GM23248 (cell line): Measurements from ENCODE around the gene C4orf36. TPM values are rescaled to one million over a fixed set of nuclear protein-coding genes. Genes with fewer than 3 reads are reported as not detected.

Source experiments
- DNase-seq: peaks from one replicate; pipeline ENCODE4 v3.0.0-alpha.2; 2015
- H2AFZ ChIP-seq: fragments of 200-600 bp; sonication (generic); 2 replicates; pipeline ENCODE4 v1.6.1; 2016; ENCODE audit warnings: antibody characterized with exemption
- H3F3A ChIP-seq: fragments of 200-600 bp; sonication (generic); 2 replicates; pipeline ENCODE4 v1.6.1; 2016; ENCODE audit warnings: mild to moderate bottlenecking, antibody characterized with exemption, mixed run types; ENCODE audit not compliant: insufficient read depth
- H3K27ac ChIP-seq: fragments of 200-600 bp; sonication (generic); 2 replicates; pipeline ENCODE4 v1.5.1; 2016; ENCODE audit warnings: mild to moderate bottlenecking
- H3K27me3 ChIP-seq: fragments of 200-600 bp; sonication (generic); replicated peaks from 2 replicates; pipeline ENCODE4 v1.6.1; 2016; ENCODE audit warnings: mild to moderate bottlenecking; ENCODE audit not compliant: insufficient read depth
- H3K36me3 ChIP-seq: fragments of 200-600 bp; sonication (generic); 2 replicates; pipeline ENCODE4 v1.6.1; 2016; ENCODE audit warnings: low read depth, mild to moderate bottlenecking
- H3K4me1 ChIP-seq: fragments of 200-600 bp; sonication (generic); 2 replicates; pipeline ENCODE4 v1.6.1; 2016; ENCODE audit warnings: mild to moderate bottlenecking; ENCODE audit not compliant: insufficient read depth
- H3K4me2 ChIP-seq: fragments of 200-600 bp; sonication (generic); one replicate; pipeline ENCODE4 v1.6.1; 2016; ENCODE audit warnings: mild to moderate bottlenecking; ENCODE audit not compliant: unreplicated experiment
- H3K4me3 ChIP-seq: fragments of 200-600 bp; sonication (generic); 2 replicates; pipeline ENCODE4 v1.5.1; 2016; ENCODE audit warnings: mild to moderate bottlenecking
- H3K79me2 ChIP-seq: fragments of 200-600 bp; sonication (generic); 2 replicates; pipeline ENCODE4 v1.6.1; 2016; ENCODE audit warnings: mild to moderate bottlenecking; ENCODE audit not compliant: insufficient read depth
- H3K9ac ChIP-seq: fragments of 200-600 bp; sonication (generic); 2 replicates; pipeline ENCODE4 v1.6.1; 2016; ENCODE audit warnings: mild to moderate bottlenecking
- H3K9me2 ChIP-seq: fragments of 200-600 bp; sonication (generic); 2 replicates; pipeline ENCODE4 v1.6.1; 2016; ENCODE audit warnings: mixed run types, mild to moderate bottlenecking, moderate library complexity; ENCODE audit not compliant: insufficient read depth
- H3K9me3 ChIP-seq: fragments of 200-600 bp; sonication (generic); one replicate; pipeline ENCODE4 v1.6.1; 2017; ENCODE audit warnings: low read depth
- H4K20me1 ChIP-seq: fragments of 200-600 bp; sonication (generic); 2 replicates; pipeline ENCODE4 v1.6.0; 2016; ENCODE audit not compliant: insufficient read depth
- EZH2 ChIP-seq: fragments of 200-600 bp; sonication (generic); IDR thresholded peaks from 2 replicates; pipeline ENCODE4 v1.6.1; 2018; ENCODE audit warnings: antibody characterized with exemption, mild to moderate bottlenecking; ENCODE audit not compliant: insufficient read depth, poor library complexity, severe bottlenecking
- EZH2phosphoT487 ChIP-seq: fragments of 200-600 bp; sonication (generic); IDR thresholded peaks from 2 replicates; pipeline ENCODE4 v1.6.1; 2018; ENCODE audit warnings: antibody characterized with exemption, moderate library complexity, mild to moderate bottlenecking, low read depth; ENCODE audit not compliant: insufficient read depth
- WGBS, 2 experiments: methylation state at CpG; one replicate each; pipeline ENCODE4 v1.1.6; 2015 to 2017; ENCODE audit warnings: low lambda C conversion rate in 2 of 2, low coverage in 1 of 2; ENCODE audit errors: missing lambda C conversion rate in 2 of 2; 5-methylcytosine and 5-hydroxymethylcytosine counted together
- in situ Hi-C: fragments of 300-500 bp; cut with MboI; formaldehyde crosslinking; loops from 2 replicates; pipeline ENCODE4 v1.15.0; 2020
- polyA plus RNA-seq: library from polyadenylated mRNA; unstranded; fragments of >200 nt; fragmentation: Nextera tagmentation; extraction: Ambion mirVana; gene quantifications from 2 replicates; pipeline ENCODE4 v1.2.1, GENCODE V29; 2016
- total RNA-seq: library from RNA; depleted of rRNA; stranded (reverse); fragments of >200 nt; shearing (Covaris generic); gene quantifications from 2 replicates; pipeline ENCODE4 v1.2.3, GENCODE V29; 2014

Gene C4orf36
- total and polyA plus RNA-seq, 2 experiments from 2014 or later = 0.65 TPM; not detected in 1

- no peaks in the 10 kb centered on the region for H3K9me3 ChIP-seq
- peak overlapping the region; percentile 91 for H3K27ac ChIP-seq
- no peaks in the 10 kb centered on the region for H4K20me1 ChIP-seq
- peak overlapping the region; percentile 95 for H3K4me2 ChIP-seq
- H3K27me3 ChIP-seq = no peaks in the 10 kb centered on the region
- H3K36me3 ChIP-seq = no peaks in the 10 kb centered on the region
- H3K9me2 ChIP-seq = no peaks in the 10 kb centered on the region
- H3K9ac ChIP-seq = peak overlapping the region; percentile 94
- TF ChIP-seq EZH2phosphoT487 = no peak
- TF ChIP-seq EZH2 = no peak
- peak; percentile 62 for DNase-seq
- peaks cover 30% of the 10 kb centered on the region for H3F3A ChIP-seq
- in situ Hi-C loops = no loop called here
- H2AFZ ChIP-seq = peak overlapping the region; percentile 96
- peak overlapping the region; percentile 88 for H3K4me3 ChIP-seq
- peaks cover 29% of the 10 kb centered on the region for H3K4me1 ChIP-seq
- 2% methylated on average over 15 of the region's 15 CpGs for WGBS, 2 experiments
- H3K79me2 ChIP-seq = peaks cover 41% of the 10 kb centered on the region
Observed at GRCh38 chr4:86934147-86934770, 42.0 kb upstream of the C4orf36 start.

- no peaks in the 10 kb centered on the region for H3K9me3 ChIP-seq
- peak overlapping the region; percentile 93 for H3K27ac ChIP-seq
- TF ChIP-seq EZH2 = no peak
- TF ChIP-seq EZH2phosphoT487 = no peak
- H3K27me3 ChIP-seq = no peaks in the 10 kb centered on the region
- 0 out of 2 replicates have a peak overlapping the region, but pooled peaks have one; percentile 6 for H3K9ac ChIP-seq
- no peak for DNase-seq
- H3K4me1 ChIP-seq = peaks cover 38% of the 10 kb centered on the region
- peak overlapping the region; percentile 30 for H3K4me2 ChIP-seq
- no peak overlapping the region for H3K4me3 ChIP-seq
- H4K20me1 ChIP-seq = no peaks in the 10 kb centered on the region
- in situ Hi-C loops = no loop called here
- 0 out of 2 replicates have a peak overlapping the region, but pooled peaks have one; percentile 15 for H2AFZ ChIP-seq
- WGBS, 2 experiments = 95% methylated on average over 10 of the region's 10 CpGs
- H3F3A ChIP-seq = peaks cover 26% of the 10 kb centered on the region
- no peaks in the 10 kb centered on the region for H3K36me3 ChIP-seq
- no peaks in the 10 kb centered on the region for H3K9me2 ChIP-seq
- 0 out of 2 replicates have a peak, but pooled peaks cover 4% of the 10 kb centered on the region for H3K79me2 ChIP-seq
Observed at GRCh38 chr4:86928400-86929255, 36.4 kb upstream of the C4orf36 start.

DNA sequence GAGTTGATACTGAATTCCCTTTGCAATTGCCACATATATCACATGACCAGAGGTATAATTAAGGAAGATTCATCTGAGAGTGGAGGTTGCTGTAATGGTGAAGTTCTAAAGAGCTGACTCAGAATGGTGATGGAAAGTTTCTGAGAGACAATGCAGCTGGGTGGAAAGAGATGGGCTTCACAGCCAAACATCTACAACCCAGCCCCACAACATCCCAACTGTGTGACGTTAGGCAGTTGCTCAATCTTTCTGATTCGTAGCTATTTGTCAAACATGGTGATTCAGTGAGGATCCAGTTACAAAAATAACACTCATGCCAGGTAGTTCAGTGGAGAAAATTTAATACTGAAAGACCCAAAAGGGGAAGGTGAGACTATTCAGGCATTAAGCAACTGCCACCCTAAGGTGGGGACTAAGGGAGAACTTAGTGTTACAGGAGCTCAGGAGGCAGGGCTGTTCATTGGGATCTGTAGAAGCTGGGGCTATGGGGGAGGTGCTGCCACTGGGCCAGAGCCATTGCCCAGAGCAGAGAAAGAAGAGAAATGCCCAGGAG lies 35.7 kb upstream of the C4orf36 start:
- DNase-seq = peak; percentile 98
- Histone ChIP-seq H2AFZ (0 out of 2 replicates have a peak overlapping the region, but pooled peaks have one; percentile 15), H3K9me2 (no peaks in the 10 kb centered on the region), H3K4me1 (peaks cover 36% of the 10 kb centered on the region), H3K36me3 (no peaks in the 10 kb centered on the region), H3K79me2 (no peaks in the 10 kb centered on the region), H3F3A (peaks cover 24% of the 10 kb centered on the region), H3K9me3 (no peaks in the 10 kb centered on the region), H4K20me1 (no peaks in the 10 kb centered on the region), H3K4me2 (peak overlapping the region; percentile 30), H3K9ac (peak overlapping the region; percentile 54), H3K27ac (peak overlapping the region; percentile 93), H3K27me3 (no peaks in the 10 kb centered on the region), H3K4me3 (no peak overlapping the region)
- 0 to 3% methylated on average over 2 of the region's 2 CpGs for WGBS, 2 experiments
- in situ Hi-C loops = no loop called here
- TF ChIP-seq EZH2phosphoT487 (no peak), EZH2 (no peak)

DNA sequence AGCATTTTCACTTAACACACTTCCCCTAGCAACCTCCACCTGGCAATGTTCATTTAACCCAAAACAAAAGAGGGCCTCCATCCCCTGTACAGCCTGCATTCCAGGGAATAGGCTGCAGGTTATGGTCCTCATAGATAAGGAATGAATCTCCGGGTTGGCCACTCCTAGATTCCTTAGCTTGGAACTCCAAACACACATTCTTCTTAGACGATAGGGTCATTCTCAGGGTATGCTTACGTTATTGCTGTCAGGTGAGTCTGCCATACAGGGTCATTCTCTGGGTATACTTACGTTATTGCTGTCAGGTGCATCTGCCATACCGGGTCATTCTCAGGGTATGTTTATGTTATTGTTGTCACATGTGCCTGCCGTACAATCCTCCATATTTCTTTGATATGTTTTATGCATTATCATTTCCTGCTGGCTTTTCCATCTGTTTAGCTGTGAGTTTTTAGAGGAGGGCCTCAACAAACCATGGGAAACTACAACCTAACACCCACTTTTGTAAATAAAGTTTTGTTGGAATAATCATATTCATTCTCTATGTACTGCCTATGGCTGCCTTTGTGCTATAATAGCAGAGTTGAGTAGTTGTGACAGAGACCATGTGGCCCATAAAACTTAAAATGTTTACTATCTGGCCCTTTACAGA lies 34.3 kb upstream of the C4orf36 start:
- Histone ChIP-seq H3K9ac (no peak overlapping the region), H3K27ac (peak overlapping the region; percentile 93), H3K4me2 (no peak overlapping the region), H2AFZ (no peak overlapping the region), H3K27me3 (no peaks in the 10 kb centered on the region), H3K9me2 (no peaks in the 10 kb centered on the region), H4K20me1 (no peaks in the 10 kb centered on the region), H3K36me3 (no peaks in the 10 kb centered on the region), H3K79me2 (no peaks in the 10 kb centered on the region), H3K4me3 (no peak overlapping the region), H3F3A (peaks cover 31% of the 10 kb centered on the region), H3K9me3 (no peaks in the 10 kb centered on the region), H3K4me1 (peaks cover 43% of the 10 kb centered on the region)
- 93 to 96% methylated on average over 6 of the region's 6 CpGs for WGBS, 2 experiments
- TF ChIP-seq EZH2 (no peak), EZH2phosphoT487 (no peak)
- no peak for DNase-seq
- in situ Hi-C loops = no loop called here
